A549 treated with RU486 at 1 μM for 4 hours (cell line): ENCODE results near the gene KIT. TPM values are rescaled to one million over a fixed set of nuclear protein-coding genes. Genes with fewer than 3 reads are reported as not detected.

Experiments used
- total RNA-seq: library from RNA; stranded (reverse); fragments of 200-300 nt; extraction: Qiagen RNA extraction; gene quantifications from 5 replicates; pipeline ENCODE4 v1.2.3, GENCODE V29; 2022; ENCODE audit warnings: low read depth

The KIT gene
- not detected in 5 replicates for total RNA-seq

GRCh38 chr4:54657551-54658251 is at the start of gene KIT:
Gene KIT, plus strand, starts transcription at chr4:54657957. Its CDS starts 58 bp downstream, at chr4:54658015.

